Measurements from ENCODE around the gene RNF121. TPM values are rescaled to one million over a fixed set of nuclear protein-coding genes. Genes with fewer than 3 reads are reported as not detected.

RNF121 gene
- total RNA-seq, 1 donor from 2014 or later, result 27.8 TPM

DNA sequence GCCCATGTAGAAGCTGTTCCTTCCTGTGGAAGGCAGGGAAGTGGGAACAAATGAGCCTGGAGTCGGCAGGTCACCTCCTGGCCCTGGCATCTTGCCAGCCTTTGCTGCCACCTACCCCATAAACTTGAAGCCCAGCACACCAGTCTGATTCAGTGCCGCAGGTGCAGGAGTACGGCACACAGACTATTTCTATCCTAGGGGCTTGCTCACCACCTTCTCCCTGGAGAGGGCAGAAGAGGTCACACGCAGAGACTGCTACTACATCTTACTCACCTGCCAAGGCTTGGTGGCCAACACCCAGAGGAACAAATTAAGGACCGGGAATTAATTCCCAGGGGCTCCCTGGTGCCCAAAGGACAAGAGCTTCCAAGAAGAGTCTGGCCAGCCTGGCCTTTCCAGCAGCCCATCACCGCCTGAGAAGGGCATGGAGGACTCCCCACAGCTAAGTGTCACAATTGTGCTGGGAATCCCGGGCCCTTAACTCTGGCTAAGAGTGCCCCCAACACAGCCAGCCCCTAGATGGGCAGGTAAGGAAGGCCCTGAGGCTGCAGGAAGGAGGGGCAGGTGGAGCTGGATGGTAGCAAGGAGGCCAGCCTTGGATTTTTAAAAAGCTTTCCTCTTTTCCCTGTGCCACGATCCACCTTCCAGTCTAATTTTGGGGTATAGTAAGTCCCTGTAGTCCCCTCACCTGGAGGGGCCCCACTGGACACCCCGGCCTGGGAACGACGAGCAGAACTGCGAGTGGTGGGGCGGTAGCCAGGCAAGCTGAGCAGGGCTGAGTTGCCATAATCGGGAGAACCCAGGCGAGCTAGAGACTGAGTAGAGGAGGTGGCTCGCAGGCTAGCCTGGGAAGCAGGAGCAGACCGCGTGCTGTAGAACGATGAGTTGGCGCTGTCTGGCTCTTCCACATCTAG is 76.8 kb downstream of the RNF121 start:
- DNase-seq (ENCODE audit: low read depth in 2 of 2), result peak; percentile 24 to 45

- DNase-seq (ENCODE audit: low read depth in 2 of 2), result no peak
Observed at GRCh38 chr11:72006309-72007088, 77.7 kb downstream of the RNF121 start.

DNA sequence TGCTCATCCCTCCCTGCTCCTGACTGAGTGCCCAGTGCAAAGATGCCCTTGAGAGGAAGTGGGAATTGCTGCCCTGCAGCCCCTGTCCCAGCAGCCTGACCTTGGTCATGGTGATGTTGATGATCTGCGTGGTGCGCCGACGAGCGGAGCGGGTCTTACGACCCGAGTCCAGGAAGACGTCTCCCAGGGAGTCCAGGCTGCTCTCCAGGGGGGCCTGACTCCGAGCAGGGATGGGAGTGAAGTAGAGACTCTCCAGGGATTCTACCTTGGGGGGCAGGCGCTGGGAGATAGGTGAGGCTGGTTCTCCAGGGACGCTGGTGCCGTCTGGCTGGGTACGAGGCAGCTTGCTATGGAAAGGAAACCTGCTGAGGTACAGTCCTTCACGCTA is 78.2 kb downstream of the RNF121 start:
- DNase-seq (ENCODE audit: low read depth in 2 of 2), result no peak

DNA sequence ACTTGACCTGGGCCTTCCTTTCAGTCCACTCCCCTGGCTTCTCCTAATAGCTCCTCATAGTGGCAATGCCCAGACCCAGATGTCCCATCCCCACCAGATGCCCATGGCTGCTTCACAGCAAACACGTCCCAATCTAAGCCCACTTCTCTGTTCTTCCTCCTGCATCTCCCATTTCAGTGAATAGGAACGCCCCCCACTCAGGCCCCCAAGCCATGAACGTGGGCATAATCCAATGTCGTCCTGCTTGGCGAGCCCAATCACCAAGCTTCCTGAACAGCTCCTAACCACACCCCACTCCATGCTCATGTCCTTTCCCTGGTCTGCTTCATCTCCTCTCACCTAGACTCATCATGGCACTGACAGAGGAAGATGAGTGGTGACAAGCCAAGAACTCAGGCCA is 78.7 kb downstream of the RNF121 start:
- no peak for DNase-seq (ENCODE audit: low read depth in 2 of 2)

DNA sequence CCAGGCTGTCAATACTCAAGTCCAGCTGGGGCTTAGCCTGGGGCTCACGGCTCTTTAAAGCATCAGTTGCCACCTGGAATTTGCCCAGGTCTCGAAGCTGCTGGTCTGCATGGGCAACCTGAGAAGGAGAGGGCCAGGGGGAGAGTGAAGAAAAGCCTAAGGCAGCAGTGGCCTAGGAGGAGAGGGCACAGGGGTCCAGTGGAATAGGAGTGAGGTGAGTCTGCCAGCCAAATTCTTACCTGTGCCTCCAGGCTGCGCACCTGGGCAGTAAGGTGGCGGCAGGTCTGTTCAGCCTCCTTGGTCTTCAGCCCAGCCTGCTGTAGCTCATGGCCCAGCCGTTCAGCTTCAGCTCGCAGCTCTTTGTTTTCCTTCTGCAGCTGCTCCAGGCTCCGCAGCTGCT is 79.9 kb downstream of the RNF121 start:
- no peak for DNase-seq (ENCODE audit: low read depth in 2 of 2)

DNA sequence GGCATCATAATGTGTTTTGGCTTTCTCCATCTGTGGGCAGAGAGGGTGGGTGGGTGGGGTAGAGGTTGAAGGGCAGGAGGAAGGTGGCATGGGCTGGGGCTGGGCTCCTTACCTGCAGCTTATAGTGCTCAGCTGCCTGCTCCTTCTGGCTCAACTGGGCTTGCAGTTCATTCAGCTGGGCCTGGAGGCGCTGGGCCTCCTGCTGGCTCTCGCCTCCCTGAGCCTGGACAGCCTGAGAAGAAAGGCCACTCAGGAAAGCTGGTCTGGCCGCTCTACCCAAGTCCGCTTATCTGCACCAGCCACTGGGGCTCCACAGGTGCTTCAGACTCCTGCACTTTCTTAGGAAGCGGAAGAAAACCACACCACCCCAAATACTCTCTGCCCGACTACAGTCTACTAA is 80.3 kb downstream of the RNF121 start:
- DNase-seq (ENCODE audit: low read depth in 2 of 2), result no peak

DNA sequence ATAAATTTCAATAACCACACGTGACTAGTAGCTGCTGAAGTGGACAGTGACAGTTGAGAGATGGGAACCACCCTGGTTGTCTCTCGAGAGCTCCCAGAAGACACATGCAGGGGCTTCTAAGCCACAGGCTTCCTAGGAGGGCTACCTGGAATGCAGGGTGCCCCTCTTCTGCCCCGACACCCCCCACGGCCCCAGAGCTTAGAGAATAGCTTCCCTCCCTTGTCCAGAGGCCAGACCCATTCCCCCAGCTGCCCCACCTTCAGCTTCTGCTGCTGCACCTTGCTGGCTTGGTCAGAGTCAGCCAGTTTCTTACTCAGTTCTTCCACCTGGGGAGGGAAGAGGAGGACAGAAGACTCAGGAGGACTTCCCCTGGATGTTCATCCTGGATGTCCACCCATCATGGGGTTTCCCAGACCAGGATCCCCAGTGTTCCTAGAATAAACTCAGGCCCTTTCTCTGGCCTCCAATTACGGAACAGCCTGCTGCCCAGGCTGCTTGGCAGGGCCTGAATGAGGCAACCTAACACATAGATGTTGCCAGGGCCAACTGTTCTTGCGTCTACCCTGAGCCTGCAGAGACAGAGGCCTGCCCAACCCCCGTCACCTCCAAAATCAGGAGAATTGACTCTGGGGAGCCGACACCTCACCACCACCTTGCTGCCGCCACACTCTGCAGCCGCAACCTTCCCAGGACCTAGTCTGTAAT is 81.8 kb downstream of the RNF121 start:
- no peak for DNase-seq (ENCODE audit: low read depth in 2 of 2)

DNA sequence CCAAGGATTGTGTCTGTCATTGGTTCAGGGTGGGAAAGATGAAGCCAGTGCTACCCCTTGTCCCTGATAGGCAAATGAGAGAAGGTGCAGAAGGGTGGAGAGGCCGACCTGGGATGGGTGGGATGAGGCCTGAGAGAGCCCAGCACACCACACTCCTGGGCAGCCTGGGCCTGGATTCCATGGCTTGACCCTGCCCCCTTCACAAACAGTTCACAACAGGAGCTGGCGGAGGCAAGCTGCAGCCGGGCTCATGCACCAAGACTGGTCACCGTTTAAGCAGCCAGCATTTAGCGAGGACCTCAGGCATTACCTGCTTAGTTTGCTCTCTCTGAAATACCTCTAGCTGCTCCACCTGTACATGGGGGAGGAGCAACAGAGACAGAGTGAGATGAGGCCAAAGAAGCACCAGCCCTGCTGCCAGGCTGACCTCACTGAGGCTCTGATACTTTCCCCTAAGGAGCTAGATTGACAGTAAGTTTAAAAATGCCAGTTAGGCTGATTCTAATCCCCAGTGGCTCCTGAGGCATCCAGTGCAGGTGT is 83.3 kb downstream of the RNF121 start:
- no peak for DNase-seq (ENCODE audit: low read depth in 2 of 2)

DNA sequence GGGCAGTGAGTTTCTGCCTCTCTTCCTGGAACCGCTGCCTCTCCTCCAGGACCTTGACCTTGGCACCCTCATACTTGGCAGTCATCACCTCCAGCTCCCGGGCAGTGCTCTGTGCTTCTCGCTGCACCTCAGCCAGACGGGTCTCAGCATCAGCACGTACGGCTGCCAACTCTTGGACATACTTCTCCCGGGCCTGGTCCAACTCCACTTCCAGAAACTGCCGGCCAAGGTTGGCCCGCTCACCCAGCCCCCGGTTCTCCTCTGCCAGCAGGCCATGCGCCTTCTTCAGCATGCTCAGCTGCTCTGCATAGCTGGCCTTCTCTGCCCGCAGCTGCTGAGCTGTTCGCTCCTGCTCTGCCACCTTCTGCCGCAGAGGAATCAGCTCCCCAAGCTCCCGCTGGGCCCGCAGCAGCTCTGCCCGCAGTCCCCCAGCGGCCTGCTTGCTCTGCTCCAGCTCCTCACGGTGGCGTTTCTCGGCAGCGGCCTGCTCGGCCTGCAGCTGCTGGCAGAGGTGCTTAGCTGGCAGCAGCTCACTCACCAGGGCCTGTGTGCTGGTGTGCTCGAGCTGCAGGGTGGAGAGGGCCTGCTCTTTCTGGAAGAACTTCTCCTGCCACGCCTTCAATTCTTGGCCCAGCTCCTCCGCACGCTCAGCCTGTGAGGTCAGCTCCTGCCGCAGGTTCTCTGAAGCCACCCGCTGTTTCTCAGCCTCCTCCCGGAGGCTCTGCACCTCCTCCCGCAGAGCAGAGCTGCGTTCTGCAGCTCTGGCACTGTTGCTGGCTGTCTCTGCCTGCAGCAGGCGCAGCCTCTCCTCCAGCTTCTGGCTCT is 84.3 kb downstream of the RNF121 start:
- DNase-seq (ENCODE audit: low read depth in 2 of 2), result peak in 1 of 2 donors; percentile 1

GRCh38 chr11:72013765-72014711 is 85.2 kb downstream of the RNF121 start:
- no peak for DNase-seq (ENCODE audit: low read depth in 2 of 2)

DNA sequence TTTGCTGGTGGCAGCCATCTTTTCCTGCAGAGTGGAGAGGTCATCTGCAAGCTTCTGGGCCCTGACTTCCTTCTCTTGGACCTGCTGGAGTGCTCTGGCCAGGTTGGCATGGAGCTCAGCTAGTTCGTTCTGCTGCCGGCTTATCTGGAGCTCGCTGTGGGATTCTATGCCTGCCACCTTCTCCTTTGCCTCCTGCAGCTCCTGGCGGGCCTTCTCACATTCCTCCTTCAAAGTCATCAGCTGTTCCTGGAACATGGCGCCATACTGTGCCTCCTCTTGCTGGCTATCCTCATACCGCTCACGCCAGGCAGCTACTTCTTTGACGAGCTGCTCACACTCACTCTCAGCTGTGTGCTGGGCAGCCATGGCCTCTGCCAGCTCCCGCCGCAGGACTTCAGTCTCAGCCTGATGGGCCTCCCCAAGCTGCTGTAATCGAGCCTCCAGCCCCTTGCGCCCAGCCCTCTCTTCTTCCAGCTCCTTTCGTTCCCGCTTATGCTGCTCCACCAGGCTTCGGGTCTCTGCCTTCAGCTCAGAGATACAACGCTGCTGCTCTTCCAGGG is 86.0 kb downstream of the RNF121 start:
- DNase-seq (ENCODE audit: low read depth in 2 of 2), result no peak

DNA sequence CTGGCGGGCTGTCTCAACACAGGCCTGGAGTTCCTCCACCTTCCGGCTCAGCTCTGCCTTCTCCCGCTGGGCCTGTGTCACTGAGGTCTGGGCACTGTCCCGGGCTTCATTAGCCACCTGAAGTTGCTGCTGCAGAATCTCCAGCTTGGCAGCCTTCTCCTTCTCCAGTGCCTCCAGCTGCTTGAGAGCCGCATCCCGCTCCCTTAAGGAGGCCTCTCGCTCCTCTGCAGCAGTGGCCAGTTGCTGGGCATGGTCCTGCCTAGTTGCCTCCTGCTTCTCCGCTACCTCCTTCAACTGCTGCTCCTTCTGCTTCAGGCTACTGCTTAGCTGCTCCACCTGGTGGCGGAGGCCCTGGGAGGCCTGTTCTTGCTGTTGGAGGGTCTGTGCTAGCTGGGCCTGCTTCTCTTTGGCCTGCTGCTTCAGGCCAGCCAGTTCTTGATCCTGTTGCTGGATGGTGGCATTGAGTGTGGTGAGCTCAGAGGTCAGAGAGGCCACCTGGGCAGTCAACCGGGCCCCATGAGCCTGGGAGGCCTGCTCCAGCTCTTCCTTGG is 86.7 kb downstream of the RNF121 start:
- peak in 1 of 2 donors; percentile 26 for DNase-seq (ENCODE audit: low read depth in 2 of 2)

DNA sequence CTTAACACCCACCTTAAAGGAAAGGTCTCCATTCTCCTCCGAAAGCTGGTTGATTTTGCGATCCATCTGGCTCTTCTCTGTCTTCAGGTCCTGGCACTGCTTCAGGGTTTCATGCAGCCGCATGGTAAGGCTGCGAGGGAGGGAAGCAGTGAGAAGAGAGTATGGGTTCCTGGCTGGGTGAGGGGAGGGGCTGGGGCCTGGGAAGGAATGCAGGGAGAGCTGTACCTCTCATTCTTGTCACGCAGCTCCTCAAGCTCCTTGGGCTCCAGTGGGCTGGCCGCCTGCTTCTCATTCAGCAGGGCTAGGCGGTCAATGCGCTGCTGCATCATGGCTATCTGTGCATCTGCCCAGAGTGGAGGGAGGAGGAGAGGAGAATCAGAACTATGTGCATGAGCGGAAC is 89.3 kb downstream of the RNF121 start:
- no peak for DNase-seq (ENCODE audit: low read depth in 2 of 2)

- DNase-seq (ENCODE audit: low read depth in 2 of 2), result no peak
Observed at GRCh38 chr11:72023335-72023734, 94.5 kb downstream of the RNF121 start.

DNA sequence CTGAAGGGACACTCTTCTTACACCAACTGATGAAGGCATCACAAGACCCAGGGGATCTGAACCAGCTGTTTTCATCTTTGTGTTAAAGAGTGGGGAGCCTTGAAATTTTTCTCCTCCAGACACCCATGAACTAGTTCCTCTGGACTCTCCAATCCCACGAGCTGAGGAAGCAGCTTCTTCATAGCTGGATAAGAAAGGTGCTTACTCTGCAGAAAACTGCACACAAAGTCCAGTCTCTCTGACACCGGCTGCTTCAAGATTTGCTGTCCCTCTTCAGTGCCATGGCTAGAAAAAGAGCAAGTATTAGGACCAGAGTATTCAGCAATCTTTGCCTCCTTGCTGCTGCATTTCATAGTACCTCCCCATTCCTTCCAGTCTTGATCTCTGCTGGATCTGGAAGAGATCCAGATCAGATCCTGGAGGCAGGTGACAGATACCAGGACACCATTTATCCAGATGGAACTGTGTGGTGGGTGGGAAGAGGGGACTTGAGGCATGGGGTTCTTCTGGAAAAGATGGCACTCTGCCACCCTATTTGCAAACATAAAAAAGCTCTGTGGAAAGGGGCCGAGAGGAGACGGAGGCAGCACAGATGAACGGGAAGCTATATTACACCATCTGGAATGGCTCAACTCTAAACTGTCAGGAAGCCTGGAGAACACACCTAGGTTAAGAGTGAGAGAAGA is 95.4 kb downstream of the RNF121 start:
- no peak for DNase-seq (ENCODE audit: low read depth in 2 of 2)

DNA sequence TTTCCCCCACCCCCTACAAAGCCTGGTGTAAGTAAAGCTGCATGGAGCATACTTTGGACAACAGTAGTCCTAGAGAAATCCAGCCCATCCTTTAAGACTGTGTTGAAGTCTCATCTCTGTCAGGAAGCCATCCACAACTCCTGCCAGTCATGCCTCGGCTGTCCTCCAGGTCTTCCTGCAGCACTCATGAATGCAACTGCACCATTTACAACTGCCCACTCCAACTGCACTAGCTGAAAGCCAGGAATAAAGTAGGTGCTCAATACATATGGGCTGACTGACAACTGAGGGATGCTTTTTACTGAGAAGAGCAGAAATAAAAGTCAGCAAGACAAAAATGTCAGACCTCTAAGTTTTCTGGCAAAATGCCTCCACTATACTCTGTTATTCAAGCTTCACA is 97.2 kb downstream of the RNF121 start:
- DNase-seq (ENCODE audit: low read depth in 2 of 2), result no peak

DNA sequence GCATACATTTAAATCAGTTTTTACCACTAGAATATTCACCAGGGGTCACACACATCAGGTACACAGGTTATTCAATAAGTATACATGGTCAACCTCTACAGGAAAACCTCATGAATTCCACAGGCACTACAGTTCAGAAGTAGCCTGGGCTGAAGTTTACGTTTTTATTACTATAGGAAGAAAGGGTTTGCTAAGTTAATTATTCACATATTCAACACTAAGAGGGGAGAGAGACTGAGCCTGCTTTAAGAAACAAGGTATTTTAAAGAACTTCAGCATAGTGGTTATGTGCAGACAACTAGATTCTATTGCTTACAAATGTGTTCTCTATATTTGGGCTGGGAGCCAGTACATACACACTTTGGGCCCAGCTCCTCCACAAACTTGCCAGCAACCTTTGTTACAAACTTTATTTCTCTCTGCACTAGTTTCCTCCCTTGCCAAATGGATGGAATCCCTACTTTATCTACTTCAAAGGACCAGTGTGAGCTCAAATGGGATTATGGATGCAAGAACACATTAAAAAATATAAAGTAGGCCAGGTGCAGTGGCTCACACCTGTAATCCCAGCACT is 101.7 kb downstream of the RNF121 start:
- peak in 1 of 2 donors; percentile 51 for DNase-seq (ENCODE audit: low read depth in 2 of 2)

DNA sequence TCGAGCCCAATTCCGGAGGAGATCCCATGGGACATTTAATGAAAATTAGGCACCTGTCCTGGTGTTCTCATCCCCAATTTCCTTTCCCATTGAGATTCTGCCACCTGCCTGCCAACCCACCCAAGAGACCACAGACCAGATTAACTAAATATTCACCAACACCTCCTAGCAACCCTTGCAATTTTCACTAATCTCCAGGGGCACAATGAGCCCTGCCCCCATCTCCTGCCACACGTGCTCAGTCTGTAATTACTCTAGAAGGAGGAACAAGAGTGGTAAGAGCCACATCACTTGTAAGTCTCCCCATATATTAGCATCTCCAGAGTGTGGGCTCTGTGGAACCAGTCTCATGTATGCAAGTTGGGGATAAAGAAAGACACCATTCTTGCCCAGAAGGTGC is 107.8 kb downstream of the RNF121 start:
- DNase-seq (ENCODE audit: low read depth in 2 of 2), result no peak
